ENCODE data around the gene HSFX2.
"Not testable (repeated sequence)": the region's sequence is repeated elsewhere in the genome, so short reads cannot be mapped to it uniquely, and the experiment has no call there.

DNA sequence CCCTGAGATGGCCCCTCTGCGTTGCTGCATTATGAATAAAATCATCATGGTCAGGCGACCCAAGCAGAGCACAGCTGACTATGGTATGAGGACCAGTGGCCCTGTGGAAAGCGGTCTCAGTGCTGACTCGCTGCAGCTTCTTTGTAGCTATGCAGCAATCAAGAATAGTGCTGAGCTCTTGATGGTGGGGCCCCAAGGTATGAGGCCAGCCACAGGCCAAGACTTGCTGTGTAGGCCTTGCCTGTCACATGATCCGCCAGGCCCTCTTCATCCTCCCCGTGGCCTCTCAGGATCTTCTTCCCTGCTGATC, 43.2 kb downstream of the HSFX2 start:
- TF ChIP-seq, protein P1, sequence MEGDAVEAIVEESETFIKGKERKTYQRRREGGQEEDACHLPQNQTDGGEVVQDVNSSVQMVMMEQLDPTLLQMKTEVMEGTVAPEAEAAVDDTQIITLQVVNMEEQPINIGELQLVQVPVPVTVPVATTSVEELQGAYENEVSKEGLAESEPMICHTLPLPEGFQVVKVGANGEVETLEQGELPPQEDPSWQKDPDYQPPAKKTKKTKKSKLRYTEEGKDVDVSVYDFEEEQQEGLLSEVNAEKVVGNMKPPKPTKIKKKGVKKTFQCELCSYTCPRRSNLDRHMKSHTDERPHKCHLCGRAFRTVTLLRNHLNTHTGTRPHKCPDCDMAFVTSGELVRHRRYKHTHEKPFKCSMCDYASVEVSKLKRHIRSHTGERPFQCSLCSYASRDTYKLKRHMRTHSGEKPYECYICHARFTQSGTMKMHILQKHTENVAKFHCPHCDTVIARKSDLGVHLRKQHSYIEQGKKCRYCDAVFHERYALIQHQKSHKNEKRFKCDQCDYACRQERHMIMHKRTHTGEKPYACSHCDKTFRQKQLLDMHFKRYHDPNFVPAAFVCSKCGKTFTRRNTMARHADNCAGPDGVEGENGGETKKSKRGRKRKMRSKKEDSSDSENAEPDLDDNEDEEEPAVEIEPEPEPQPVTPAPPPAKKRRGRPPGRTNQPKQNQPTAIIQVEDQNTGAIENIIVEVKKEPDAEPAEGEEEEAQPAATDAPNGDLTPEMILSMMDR (conservative IDR thresholded peaks at IDR 0.05; ENCODE audit: low read length) = not testable (repeated sequence)
- not testable (repeated sequence) for TF ChIP-seq EZH2phosphoT487 (IDR thresholded peaks at IDR 0.05; ENCODE audit: borderline replicate concordance)
